Measurements from ENCODE around the gene ZNF497.

Gene ZNF497

GRCh38 chr19:58362272-58362994, at the start of gene ZNF497:
Gene ZNF497 (minus strand): TSS chr19:58362751. CDS start chr19:58357635, 5,116 bp downstream.
- DNase-seq: peak; percentile 97

GRCh38 chr19:58409010-58409790, 46.6 kb upstream of the ZNF497 start:
- DNase-seq: peak; percentile 48

- DNase-seq: peak; percentile 98
Observed at GRCh38 chr19:58408152-58409009, 45.8 kb upstream of the ZNF497 start, which contains the start of gene ZNF584. Gene ZNF584 (plus strand): TSS chr19:58408649. CDS start chr19:58409148, 499 bp downstream.

- DNase-seq: peak; percentile 52
Observed at GRCh38 chr19:58407658-58408151, 45.2 kb upstream of the ZNF497 start.

GRCh38 chr19:58406818-58407657, 44.5 kb upstream of the ZNF497 start:
- peak; percentile 43 for DNase-seq

GRCh38 chr19:58403920-58404478, 41.4 kb upstream of the ZNF497 start:
- DNase-seq: peak; percentile 60

- DNase-seq: peak; percentile 39
Observed at GRCh38 chr19:58401840-58402421, 39.4 kb upstream of the ZNF497 start.

GRCh38 chr19:58400916-58401839, 38.6 kb upstream of the ZNF497 start:
- DNase-seq: peak; percentile 100

- DNase-seq: peak; percentile 27
Observed at GRCh38 chr19:58400316-58400915, 37.9 kb upstream of the ZNF497 start.

GRCh38 chr19:58399903-58400302, 37.4 kb upstream of the ZNF497 start:
- no peak for DNase-seq

- DNase-seq: no peak
Observed at GRCh38 chr19:58398545-58398944, 36.0 kb upstream of the ZNF497 start.

- DNase-seq: no peak
Observed at GRCh38 chr19:58398087-58398486, 35.5 kb upstream of the ZNF497 start.

- no peak for DNase-seq
Observed at GRCh38 chr19:58397533-58398037, 35.0 kb upstream of the ZNF497 start.

- DNase-seq: no peak
Observed at GRCh38 chr19:58396691-58397532, 34.4 kb upstream of the ZNF497 start.

GRCh38 chr19:58395979-58396627, 33.6 kb upstream of the ZNF497 start:
- no peak for DNase-seq

GRCh38 chr19:58395220-58395978, 32.8 kb upstream of the ZNF497 start, which contains the start of gene RNF225:
Gene RNF225 (plus strand): TSS chr19:58395656. CDS start chr19:58396090, 434 bp downstream.
- peak; percentile 49 for DNase-seq

GRCh38 chr19:58394821-58395219, 32.3 kb upstream of the ZNF497 start:
- no peak for DNase-seq

All from NCI-H82 (cell line).